ENCODE measurements around the gene HUS1.
"Not testable (repeated sequence)": the region's sequence is repeated elsewhere in the genome, so short reads cannot be mapped to it uniquely, and the experiment has no call there.

HUS1 gene

DNA sequence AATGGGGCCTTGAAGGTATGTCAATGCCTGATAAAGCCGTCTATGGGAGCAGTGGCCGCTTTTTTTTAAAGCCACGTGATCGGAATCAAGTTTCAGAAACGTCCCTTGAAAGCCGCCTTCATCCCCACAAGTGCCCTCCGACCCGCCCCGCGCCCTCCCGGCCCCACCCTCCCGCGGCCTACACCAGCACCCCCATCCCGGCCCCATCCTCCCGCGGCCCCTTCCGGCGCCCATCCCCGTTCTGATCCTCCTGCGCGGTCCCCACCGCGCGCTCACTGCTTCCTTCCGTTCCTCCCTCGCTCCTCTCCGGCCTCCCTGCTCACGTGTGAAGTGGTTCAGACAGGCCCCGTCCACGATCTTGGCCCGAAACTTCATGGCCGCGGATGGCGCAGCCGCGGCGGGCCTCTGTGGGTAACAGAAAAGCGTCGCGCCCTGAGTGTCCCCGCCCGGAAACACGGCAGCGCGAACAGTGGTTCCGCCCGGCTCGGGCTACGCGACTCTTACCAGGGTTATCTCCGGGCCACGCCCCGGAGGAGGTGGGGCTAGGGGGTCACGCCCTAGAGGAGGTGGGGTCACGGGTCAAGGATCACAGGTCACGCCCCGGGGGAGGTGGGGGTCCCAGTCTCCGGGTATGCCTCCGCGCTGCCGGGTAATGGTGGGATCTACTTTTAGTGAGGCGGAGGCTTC lies at the start of gene HUS1:
Gene HUS1 (minus strand): TSS at position 471 of the 687 bp plus-strand sequence. CDS start 96 bp downstream, at position 375.
- peak; percentile 95 for DNase-seq (ENCODE audit: low spot score)

DNA sequence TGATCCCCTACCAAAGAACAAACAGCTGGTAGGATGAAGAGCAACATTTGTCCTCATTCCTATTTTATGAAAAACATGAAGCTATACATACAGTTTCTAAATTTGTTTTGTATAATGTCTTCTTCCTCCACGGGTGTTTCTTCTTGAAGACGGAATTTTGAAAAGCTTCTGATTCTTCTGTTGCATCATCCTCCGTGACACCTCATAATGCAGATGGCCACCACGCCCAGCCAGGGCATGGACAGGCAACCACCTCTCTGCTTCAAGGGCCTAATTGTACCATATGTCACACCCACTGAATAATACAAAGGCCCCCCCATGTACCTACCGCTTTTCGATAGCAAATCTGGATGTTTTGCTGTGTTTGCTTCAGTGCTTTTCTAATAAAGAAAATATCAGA lies 49.5 kb upstream of the HUS1 start, which contains the start of gene SUN3:
Gene SUN3 (minus strand): TSS at position 170 of the 400 bp plus-strand sequence. CDS start 169 bp downstream, at position 1.
- no peak for DNase-seq (ENCODE audit: low spot score)

DNA sequence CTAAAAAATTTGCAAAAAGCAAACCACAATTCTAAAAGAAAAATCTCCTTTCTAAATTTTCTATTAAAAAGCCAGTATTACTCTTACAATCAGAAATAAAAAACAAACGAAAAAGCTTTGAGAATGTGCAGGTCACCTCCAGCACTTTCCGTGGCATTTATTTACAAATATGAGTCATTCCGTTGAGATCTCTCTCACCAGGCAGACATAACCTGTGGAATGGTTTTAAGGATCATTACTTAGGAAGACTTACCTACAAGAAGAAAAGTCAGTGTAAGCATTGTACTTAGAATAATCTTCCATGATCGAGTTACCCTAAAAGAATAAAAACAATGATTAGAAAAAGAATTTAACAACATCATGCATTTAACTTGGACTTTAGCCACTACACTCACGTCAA lies 46.2 kb upstream of the HUS1 start:
- no peak for DNase-seq (ENCODE audit: low spot score)

DNA sequence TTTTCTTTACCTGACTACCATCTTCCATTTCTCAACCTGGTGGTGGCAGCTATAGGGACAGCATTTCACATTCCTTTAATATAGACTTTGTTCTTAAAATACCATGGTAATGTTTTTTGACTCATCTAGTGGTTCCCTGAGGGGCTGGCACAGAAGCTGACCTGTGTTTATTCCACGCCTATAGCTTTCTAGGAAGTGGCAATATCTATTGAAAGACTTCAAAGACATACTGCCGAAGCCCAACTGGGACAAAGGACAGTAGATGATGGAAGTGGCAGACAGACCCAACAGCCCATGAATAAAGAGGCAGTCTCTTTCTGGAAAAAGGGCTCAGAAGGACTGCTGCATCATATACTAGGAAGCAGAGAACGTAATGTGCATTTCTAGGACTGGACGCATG lies 38.3 kb upstream of the HUS1 start:
- no peak for DNase-seq (ENCODE audit: low spot score)

DNA sequence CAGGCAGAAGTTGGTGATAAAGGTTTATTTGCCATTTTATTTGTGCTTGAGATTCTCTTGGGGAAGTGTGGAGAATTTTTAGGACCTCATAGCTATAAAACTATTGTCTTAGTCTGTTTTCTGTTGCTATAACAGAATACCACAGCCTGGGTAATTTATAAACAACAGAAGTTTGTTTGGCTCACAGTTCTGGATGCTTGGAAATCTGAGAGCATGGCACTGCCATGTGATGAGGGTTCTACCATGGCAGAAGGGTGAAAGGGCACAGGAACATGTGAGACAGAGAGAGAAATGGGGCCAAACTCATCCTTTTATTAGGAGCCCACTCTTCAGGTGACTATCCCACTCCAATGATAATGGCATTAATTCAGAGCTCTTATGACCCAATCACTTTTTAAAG lies 37.2 kb upstream of the HUS1 start:
- DNase-seq (ENCODE audit: low spot score), result no peak

DNA sequence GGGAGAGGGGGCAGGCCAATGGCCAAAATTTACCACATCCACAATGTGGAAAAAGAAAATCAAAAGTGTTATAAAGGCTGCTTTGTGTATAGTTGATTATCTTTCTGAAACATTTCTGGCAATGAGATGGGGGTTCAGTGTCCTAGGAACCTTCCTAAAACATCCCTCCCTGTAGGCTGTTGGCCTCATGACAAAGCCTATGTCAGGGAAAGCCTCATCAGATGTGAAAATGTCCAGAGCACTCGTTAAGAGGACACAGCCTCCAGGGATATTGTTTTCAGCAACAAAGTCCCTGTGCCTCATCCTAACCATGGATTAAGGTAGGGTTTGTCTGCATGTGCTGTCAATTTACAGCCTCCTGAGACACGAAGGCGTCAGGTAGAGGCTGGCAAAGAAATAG lies 32.5 kb upstream of the HUS1 start:
- no peak for DNase-seq (ENCODE audit: low spot score)

DNA sequence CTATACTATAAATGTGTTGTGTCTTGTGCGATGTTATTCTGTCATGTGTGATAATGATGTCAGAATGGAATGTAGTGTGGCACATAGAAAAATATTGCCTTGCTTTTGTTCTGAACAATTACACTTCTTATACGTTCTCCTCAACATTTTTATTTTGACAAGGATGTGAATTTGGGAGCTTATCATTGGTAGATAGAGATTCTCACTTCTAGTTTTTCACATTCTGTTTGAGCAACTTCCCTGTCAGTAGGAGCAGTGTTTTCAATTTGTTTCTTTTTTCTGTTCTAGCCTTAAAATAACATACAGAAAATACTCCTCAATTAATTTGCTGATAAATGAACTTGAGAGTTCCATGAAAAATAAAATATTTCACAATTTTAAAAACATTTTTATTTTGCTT lies 31.9 kb upstream of the HUS1 start:
- no peak for DNase-seq (ENCODE audit: low spot score)

DNA sequence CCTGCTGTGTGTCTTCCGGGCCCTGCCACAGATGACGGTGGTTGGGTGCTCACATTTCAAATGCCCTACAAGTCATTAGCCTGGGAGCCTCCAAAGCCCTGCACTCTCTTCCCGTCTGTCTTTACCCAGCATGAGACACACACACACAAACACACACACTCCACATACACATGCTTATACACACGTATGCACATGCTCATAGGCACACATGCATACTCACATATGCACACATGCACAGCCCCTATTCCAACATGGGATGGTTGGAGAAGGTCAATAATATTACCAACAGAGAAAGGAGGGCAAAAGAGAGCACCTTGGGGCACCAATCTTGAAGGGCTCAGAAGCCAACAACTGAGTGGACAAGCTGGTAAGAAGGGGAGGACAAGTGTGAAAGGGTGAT lies 30.5 kb upstream of the HUS1 start:
- no peak for DNase-seq (ENCODE audit: low spot score)

DNA sequence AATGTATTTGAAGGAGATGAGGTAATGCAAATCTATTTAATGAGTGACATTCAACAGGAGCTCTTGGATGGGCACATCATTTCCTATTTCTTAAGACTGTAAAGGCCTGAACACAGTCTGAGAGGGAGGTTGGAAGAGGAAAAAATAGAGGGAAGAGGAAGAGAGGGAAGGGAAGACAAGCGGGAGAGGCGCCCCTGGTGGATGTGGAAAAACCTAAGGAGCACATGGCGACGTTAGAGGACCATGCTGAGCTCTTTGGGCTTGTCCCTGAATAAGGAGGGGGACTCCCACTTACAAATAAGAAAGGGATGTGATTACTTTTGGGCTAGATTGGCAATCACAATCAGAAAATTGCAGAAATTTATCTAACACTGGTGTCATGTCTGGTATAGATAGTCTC lies 29.8 kb upstream of the HUS1 start:
- no peak for DNase-seq (ENCODE audit: low spot score)

DNA sequence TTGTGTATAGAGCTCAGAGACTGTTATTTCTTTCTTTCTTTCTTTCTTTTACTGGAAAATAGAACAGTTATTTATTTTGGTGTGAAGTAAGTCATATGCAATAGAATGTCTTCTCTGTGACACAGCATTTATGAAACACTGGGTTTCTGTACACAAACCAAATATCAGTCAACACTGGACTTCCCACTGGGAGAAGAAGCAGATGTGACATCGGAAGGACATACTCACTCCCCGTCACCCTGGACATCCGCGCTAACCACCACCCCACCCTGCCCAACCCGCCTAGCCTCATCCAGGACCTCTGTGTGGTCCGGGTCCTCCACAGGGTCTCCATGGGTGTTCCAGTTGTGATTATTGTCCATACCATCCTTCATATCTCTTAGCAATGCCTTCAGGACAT lies 27.5 kb upstream of the HUS1 start:
- DNase-seq (ENCODE audit: low spot score), result no peak

DNA sequence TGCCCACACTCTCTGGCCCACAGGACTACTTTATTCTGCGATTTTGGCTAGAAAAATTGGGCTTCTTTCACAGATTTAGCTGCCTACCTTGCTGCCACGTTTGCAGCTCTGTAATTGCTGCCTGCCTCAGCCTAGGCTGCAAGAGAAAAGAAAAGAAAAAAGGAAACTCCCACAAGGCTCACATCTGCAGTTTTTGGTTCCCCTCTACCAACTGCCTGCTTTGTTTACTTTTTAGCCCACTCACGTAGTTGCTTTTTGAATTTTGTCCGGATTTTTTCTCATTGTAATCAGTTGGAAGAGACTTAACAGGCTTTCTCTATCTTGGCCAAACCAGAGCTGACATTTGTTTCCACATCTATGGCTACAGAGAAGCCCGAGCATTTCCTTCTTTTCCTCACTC lies 25.2 kb upstream of the HUS1 start:
- DNase-seq (ENCODE audit: low spot score), result no peak

DNA sequence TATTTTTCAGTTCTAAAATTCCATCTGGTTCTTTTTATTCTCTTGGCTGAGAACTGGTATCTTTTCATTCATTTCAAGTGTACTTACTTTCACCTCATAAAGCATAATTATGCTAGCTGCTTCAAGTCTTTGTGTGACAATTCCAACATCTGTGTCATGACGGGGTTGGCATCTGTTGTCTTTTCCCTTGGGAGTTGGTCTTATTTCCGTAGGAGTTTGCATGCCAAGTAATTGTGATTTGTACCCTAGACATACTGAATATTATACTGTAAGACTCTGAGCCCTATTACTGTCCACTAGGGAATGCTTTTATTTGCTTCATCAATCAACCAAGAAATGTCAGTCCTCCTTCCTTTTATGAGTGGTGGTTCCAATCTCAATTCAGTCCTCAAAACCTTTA lies 24.6 kb upstream of the HUS1 start:
- no peak for DNase-seq (ENCODE audit: low spot score)

DNA sequence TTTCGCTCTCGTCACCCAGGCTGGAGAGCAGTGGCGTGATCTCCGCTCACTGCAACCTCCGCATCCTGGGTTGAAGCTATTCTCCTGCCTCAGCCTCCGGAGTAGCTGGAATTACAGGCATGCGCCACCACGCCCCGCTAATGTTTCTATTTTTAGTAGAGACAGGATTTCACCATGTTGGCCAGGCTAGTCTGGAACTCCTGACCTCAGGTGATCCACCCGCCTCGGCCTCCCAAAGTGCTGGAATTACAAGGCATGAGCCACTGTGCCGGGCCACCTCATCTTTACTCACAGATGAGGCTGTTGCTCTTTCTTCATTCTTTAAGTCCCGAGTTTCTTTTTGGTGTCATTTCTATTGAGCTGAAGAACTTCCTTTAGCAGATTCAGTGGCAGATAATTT lies 20.7 kb upstream of the HUS1 start:
- DNase-seq (ENCODE audit: low spot score), result not testable (repeated sequence)

DNA sequence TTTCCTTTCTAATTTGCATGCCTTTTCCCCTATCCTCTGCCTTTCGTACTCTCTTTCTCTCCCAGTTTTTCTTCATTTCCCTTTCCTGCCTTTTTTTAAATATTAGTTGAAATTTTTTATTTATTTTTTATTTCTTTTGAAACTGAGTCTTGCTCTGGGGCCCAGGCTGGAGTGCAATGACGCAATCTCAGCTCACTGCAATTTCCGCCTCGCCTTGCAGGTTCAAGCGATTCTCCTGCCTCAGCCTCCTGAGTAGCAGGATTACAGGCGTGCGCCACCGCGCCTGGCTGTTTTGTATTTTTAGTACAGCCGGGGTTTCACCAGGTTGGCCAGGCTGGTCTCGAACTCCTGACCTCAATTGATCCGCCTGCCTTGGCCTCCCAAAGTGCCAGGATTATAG lies 20.0 kb upstream of the HUS1 start:
- DNase-seq (ENCODE audit: low spot score), result no peak

DNA sequence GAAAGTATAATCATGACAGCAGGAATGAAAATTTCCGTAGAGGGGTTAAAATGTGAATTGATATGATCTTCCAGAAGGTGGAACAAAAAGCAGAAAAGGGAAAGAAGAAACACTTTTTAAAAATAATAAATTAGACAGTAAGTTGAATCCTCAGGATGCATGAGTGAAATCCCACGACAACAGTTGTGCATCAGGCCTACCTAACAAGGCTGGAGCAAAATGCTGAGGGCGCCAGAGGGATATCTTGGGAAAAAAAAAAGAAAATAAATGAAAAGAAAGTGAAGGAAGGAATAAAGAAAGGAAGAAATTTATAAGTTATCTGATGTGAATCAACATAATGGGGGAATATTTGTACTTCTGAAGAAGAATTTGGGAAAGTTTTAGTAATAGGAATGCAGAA lies 13.0 kb upstream of the HUS1 start:
- DNase-seq (ENCODE audit: low spot score), result no peak

DNA sequence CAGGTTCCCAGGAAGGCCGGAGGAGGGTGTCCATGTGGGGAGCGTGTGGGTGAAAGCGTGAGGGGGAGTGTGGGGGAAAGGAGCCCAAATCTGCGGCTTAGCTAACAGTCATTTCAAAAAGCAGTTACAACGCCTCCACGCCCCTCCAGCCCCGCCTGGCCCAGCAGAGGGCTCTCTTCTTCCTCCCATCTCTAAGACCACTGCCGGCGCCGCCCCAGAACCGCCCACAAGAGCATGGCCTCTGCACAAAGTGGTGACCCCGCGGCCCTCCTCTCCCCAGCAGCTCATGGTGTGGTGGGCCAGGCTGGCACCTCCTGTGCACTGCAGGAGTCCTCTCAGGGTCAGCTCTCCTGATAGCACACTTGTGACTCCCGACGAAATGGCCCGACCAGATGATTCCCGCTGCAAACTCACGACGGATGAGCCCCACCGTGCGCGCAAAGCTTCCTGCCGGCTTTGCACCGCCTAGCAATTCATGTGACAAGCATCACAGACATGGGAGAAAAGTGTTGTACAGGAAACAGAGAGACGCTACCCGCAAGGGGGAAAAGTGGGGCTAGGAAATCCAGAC lies 12.4 kb upstream of the HUS1 start:
- peak; percentile 89 for DNase-seq (ENCODE audit: low spot score)

DNA sequence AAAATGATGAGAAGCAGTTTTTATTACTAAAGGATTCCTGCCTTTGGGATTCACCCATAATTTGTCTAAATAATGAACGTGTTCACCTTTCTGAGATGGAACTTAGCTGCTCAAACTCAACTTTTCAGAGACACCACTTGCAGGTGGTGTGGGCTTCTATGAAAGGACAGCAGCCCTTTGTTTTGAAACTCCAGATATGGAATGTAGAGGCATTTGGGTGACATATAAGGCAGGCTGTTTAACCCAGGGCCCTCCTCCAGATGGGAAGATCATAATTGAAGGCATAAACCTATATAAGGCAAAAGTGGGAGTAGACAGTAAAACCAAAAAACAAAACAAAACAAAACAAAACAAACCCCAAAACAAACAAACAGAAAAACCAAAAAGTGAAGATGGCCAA lies 11.9 kb upstream of the HUS1 start:
- DNase-seq (ENCODE audit: low spot score), result no peak

DNA sequence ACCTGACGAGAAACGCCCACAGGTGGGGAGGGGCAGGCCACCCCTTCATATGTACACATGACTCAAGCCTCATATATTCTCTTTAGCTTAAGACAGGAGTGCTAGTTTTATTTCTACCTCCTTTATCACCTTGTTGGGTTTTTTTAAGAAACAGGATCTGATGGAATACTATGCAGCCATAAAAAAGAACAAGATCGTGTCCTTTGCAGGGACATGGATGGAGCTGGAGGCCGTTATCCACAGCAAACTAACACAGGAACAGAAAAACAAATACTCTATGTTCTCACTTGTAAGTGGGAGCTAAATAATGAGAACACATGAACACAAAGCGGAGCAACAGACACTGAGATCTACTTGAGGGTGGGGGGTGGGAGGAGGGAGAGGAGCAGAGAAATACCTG lies 11.2 kb upstream of the HUS1 start:
- DNase-seq (ENCODE audit: low spot score), result no peak

DNA sequence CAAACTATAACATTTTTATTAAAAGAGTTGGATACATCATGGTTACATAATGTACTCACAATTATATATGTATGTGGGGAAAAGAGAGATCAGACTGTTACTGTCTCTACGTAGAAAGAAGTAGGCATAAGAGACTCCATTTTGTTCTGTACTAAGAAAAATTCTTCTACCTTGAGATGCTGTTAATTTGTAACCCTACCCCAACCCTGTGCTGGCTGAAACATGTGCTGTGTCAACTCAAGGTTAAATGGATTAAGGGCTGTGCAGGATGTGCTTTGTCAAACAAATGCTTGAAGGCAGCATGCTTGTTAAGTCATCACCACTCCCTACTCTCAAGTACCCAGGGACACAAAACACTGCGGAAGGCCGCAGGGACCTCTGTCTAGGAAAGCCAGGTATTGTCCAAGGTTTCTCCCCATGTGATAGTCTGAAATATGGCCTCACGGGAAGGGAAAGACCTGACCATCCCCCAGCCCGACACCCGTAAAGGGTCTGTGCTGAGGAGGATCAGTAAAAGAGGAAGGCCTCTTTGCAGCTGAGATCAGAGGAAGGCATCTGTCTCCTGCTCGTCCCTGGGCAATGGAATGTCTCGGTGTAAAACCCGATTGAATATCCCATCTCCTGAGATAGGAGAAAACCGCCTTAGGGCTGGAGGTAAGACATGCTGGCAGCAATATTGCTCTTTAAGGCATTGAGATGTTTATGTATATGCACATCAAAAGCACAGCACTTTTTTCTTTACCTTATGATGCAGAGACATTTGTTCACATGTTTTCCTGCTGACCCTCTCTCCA lies 10.4 kb upstream of the HUS1 start:
- DNase-seq (ENCODE audit: low spot score), result not testable (repeated sequence)

DNA sequence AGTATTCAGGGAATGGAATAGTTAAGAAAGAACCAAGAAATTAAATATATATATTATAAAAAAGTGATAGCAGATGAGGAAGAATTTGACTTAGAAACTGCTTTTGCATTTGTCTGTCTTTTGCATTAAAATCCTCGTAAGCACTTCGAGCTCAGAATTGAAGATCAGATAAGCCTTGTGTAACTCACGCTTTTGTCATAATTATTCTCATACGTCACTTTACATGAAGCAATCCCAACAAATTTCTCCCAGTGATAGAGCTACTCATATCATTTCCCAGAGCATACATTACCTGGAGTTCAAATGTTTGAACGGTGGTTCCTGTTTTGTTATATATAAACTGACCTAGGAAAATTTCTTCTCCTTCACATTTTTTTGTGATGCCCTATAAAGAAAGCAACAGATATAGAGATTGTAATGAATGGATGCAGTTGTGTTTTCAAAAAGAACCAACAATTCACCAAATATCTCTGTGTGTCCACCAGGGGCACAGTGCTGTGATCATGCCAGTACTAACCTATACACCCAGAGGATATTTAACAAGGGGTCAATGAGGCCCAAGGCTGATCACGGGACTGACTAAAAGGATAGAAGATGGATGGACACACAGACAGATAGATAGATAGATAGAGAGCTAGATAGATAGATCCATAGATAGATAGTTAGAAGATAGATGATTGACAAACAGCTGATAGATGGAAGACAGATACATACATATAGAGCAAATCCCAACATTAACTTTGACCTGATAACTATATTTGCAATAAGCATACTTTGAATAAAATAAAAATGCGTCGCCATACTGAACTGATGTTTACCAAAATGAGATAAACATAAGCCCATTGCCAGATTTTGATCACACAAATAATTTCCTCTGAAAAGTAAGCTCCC lies 9.3 kb upstream of the HUS1 start:
- DNase-seq (ENCODE audit: low spot score), result no peak

DNA sequence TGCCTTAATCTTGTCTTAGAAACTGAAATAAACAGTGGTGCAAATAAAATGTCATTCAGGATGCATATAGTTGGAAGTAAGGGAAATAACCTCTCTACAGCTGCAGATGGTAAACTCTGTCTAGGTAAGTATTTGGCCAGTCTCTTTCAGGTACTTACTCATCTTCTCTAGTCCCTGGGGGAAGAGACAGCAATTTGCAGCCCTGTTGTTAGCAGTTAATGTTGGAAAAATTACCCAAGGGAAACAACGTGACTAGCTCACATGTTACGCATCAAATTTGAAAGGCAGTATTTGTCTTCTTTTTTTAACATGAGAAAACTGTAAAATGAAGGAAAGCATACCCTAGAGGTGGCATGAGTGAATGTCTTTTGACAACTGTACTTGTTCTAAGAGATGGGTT lies 3.2 kb upstream of the HUS1 start:
- DNase-seq (ENCODE audit: low spot score), result no peak

DNA sequence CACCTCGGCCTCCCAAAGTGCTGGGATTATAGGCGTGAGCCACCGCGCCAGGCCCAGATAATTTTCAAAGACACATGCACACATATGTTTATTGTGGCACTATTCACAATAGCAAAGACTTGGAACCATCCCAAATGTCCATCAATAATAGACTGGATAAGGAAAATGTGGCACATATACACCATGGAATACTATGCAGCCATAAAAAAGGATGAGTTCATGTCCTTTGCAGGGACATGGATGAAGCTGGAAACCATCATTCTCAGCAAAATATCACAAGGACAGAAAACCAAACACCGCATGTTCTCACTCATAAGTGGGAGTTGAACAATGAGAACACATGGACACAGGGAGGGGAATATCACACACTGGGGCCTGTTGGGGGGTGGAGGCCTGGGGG lies 1.2 kb upstream of the HUS1 start:
- DNase-seq (ENCODE audit: low spot score), result not testable (repeated sequence)

Measured in activated CD4-positive, alpha-beta T cell treated with anti-CD3 and anti-CD28 coated beads, Interleukin-2, Interleukin-4, amounts not matched to agents 100 ng/mL and 50 ng/mL, durations not matched to agents 16 hours and 8 hours (primary cell).